GM23338 (cell line): ENCODE data around the gene ACY1. TPM values are rescaled to one million over a fixed set of nuclear protein-coding genes. Genes with fewer than 3 reads are reported as not detected.
"Not testable (repeated sequence)": the region's sequence is repeated elsewhere in the genome, so short reads cannot be mapped to it uniquely, and the experiment has no call there.

Experiments used
- ATAC-seq: fragments of 200-7000 bp; cut with Tn5 transposase; 3 replicates; pipeline ENCODE4 v1.9.1; 2020
- DNase-seq: peaks from one replicate; pipeline ENCODE4 v3.0.0-alpha.2; 2015; ENCODE audit warnings: low spot score
- H2AFZ ChIP-seq: fragments of 200-600 bp; sonication (generic); 2 replicates; pipeline ENCODE4 v1.8.0; 2016; ENCODE audit warnings: antibody characterized with exemption, mild to moderate bottlenecking, moderate library complexity
- H3F3A ChIP-seq: fragments of 200-600 bp; sonication (generic); replicated peaks from 2 replicates; pipeline ENCODE4 v1.8.0; 2017; ENCODE audit warnings: antibody characterized with exemption, mixed run types, low read depth
- H3K27ac ChIP-seq: fragments of 200-600 bp; sonication (generic); 2 replicates; pipeline ENCODE4 v1.6.1; 2016; ENCODE audit warnings: low read depth
- H3K27me3 ChIP-seq: fragments of 200-600 bp; sonication (generic); 2 replicates; pipeline ENCODE4 v1.8.0; 2016; ENCODE audit warnings: mild to moderate bottlenecking, mixed run types, moderate library complexity; ENCODE audit not compliant: insufficient read depth
- H3K36me3 ChIP-seq: fragments of 200-600 bp; sonication (generic); 2 replicates; pipeline ENCODE4 v1.8.0; 2016; ENCODE audit warnings: mild to moderate bottlenecking; ENCODE audit not compliant: insufficient read depth
- H3K4me1 ChIP-seq: fragments of 200-600 bp; sonication (generic); 2 replicates; pipeline ENCODE4 v1.8.0; 2016; ENCODE audit warnings: mild to moderate bottlenecking, moderate library complexity; ENCODE audit not compliant: insufficient read depth
- H3K4me2 ChIP-seq: fragments of 200-600 bp; sonication (generic); 2 replicates; pipeline ENCODE4 v1.7.1; 2017; ENCODE audit warnings: mixed run types
- H3K4me3 ChIP-seq: fragments of 200-600 bp; sonication (generic); 2 replicates; pipeline ENCODE4 v1.6.1; 2016; ENCODE audit warnings: mixed run types
- H3K79me2 ChIP-seq: fragments of 200-600 bp; sonication (generic); replicated peaks from 2 replicates; pipeline ENCODE4 v1.8.0; 2017; ENCODE audit warnings: mild to moderate bottlenecking; ENCODE audit not compliant: insufficient read depth
- H3K9me2 ChIP-seq: fragments of 200-600 bp; sonication (generic); 2 replicates; pipeline ENCODE4 v1.8.0; 2017; ENCODE audit not compliant: insufficient read depth
- H4K20me1 ChIP-seq: fragments of 200-600 bp; sonication (generic); replicated peaks from 2 replicates; pipeline ENCODE4 v1.8.0; 2017; ENCODE audit warnings: mild to moderate bottlenecking; ENCODE audit not compliant: insufficient read depth
- H3K27ac Mint-ChIP-seq: 2 replicates; pipeline ENCODE4 v1.8.0; 2020; ENCODE audit warnings: inconsistent platforms, mild to moderate bottlenecking, moderate library complexity, mixed read lengths
- H3K27me3 Mint-ChIP-seq: 3 replicates; pipeline ENCODE4 v1.8.0; 2022; ENCODE audit warnings: low read depth, mild to moderate bottlenecking, moderate library complexity, mixed read lengths, inconsistent platforms; ENCODE audit not compliant: insufficient read depth, poor library complexity
- H3K36me3 Mint-ChIP-seq: 3 replicates; pipeline ENCODE4 v1.8.0; 2021; ENCODE audit warnings: low read depth, mild to moderate bottlenecking, inconsistent platforms, moderate library complexity, mixed read lengths
- H3K4me1 Mint-ChIP-seq: 3 replicates; pipeline ENCODE4 v1.8.0; 2020; ENCODE audit warnings: mild to moderate bottlenecking, inconsistent platforms, mixed read lengths
- H3K4me3 Mint-ChIP-seq: 3 replicates; pipeline ENCODE4 v1.8.0; 2021; ENCODE audit warnings: moderate library complexity, mild to moderate bottlenecking, inconsistent platforms, mixed read lengths
- H3K9me3 Mint-ChIP-seq: 3 replicates; pipeline ENCODE4 v1.8.0; 2020; ENCODE audit warnings: moderate library complexity, mild to moderate bottlenecking, inconsistent platforms, mixed read lengths
- EZH2 ChIP-seq: fragments of 200-600 bp; sonication (generic); IDR thresholded peaks from one replicate; pipeline ENCODE4 v1.8.0; 2017; ENCODE audit warnings: antibody characterized with exemption, mild to moderate bottlenecking, low read depth; ENCODE audit not compliant: unreplicated experiment
- EZH2phosphoT487 ChIP-seq: fragments of 200-600 bp; sonication (generic); IDR thresholded peaks from one replicate; pipeline ENCODE4 v1.8.1; 2018; ENCODE audit warnings: antibody characterized with exemption; ENCODE audit not compliant: unreplicated experiment
- JUNB ChIP-seq: IDR thresholded peaks from one replicate; pipeline ENCODE4 v1.6.1; 2016; ENCODE audit warnings: antibody characterized with exemption; ENCODE audit not compliant: unreplicated experiment
- NANOG ChIP-seq: IDR thresholded peaks from 2 replicates; pipeline ENCODE4 v1.6.1; 2016; ENCODE audit warnings: antibody characterized with exemption, borderline replicate concordance
- POLR2AphosphoS5 ChIP-seq: IDR thresholded peaks from 2 replicates; pipeline ENCODE4 v1.6.1; 2016; ENCODE audit warnings: antibody characterized with exemption, low read depth
- REST ChIP-seq: IDR thresholded peaks from one replicate; pipeline ENCODE4 v1.6.1; 2018; ENCODE audit warnings: antibody characterized with exemption; ENCODE audit not compliant: unreplicated experiment
- STAT1 ChIP-seq: IDR thresholded peaks from one replicate; pipeline ENCODE4 v1.6.1; 2016; ENCODE audit warnings: antibody characterized with exemption; ENCODE audit not compliant: unreplicated experiment
- ZNF114 ChIP-seq: fragments of 250-450 bp; sonication (Bioruptor Pico); IDR thresholded peaks from 2 replicates; pipeline ENCODE4 v1.5.0; 2020; ENCODE audit warnings: mild to moderate bottlenecking, moderate library complexity
- ZNF331 ChIP-seq: fragments of 250-450 bp; sonication (Bioruptor Pico); IDR thresholded peaks from 2 replicates; pipeline ENCODE4 v1.5.0; 2020; ENCODE audit warnings: low read depth, mild to moderate bottlenecking, moderate library complexity
- polyA plus RNA-seq: library from polyadenylated mRNA; unstranded; fragments of >200 nt; fragmentation: Nextera tagmentation; extraction: Ambion mirVana; gene quantifications from 2 replicates; pipeline ENCODE4 v1.2.1, GENCODE V29; 2016
- total RNA-seq: library from RNA; depleted of rRNA; stranded (reverse); fragments of >200 nt; shearing (Covaris generic); gene quantifications from 2 replicates; pipeline ENCODE4 v1.2.3, GENCODE V29; 2014
- TF ChIP-seq, protein P1 (sequence below): IDR thresholded peaks from 2 replicates; pipeline ENCODE4 v1.6.1; 2016; ENCODE audit warnings: antibody characterized with exemption
- TF ChIP-seq, protein P2 (sequence below), 2 experiments: fragments of 200-600 bp in 1 of 2; sonication (generic) in 1 of 2; conservative IDR thresholded peaks; 2 replicates each; pipeline versions ENCODE4 v1.5.1 to v1.6.1; 2016 to 2017; ENCODE audit warnings: antibody characterized with exemption in 2 of 2, low read depth in 2 of 2, mild to moderate bottlenecking in 2 of 2, moderate library complexity in 1 of 2

The ACY1 gene
- total and polyA plus RNA-seq, 2 experiments from 2014 or later, result 38.4 to 62.8 TPM

- no peak for TF ChIP-seq EZH2phosphoT487
- TF ChIP-seq ZNF331, result no peak
- no peak for TF ChIP-seq JUNB
- TF ChIP-seq REST, result no peak
- no peak for TF ChIP-seq NANOG
- TF ChIP-seq EZH2, result no peak
- TF ChIP-seq ZNF114 (CRISPR knock-in tag), result no peak
- TF ChIP-seq, protein P1, sequence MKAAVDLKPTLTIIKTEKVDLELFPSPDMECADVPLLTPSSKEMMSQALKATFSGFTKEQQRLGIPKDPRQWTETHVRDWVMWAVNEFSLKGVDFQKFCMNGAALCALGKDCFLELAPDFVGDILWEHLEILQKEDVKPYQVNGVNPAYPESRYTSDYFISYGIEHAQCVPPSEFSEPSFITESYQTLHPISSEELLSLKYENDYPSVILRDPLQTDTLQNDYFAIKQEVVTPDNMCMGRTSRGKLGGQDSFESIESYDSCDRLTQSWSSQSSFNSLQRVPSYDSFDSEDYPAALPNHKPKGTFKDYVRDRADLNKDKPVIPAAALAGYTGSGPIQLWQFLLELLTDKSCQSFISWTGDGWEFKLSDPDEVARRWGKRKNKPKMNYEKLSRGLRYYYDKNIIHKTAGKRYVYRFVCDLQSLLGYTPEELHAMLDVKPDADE, result no peak
Observed at GRCh38 chr3:52032702-52033408, 49.5 kb downstream of the ACY1 start (continued).

DNA sequence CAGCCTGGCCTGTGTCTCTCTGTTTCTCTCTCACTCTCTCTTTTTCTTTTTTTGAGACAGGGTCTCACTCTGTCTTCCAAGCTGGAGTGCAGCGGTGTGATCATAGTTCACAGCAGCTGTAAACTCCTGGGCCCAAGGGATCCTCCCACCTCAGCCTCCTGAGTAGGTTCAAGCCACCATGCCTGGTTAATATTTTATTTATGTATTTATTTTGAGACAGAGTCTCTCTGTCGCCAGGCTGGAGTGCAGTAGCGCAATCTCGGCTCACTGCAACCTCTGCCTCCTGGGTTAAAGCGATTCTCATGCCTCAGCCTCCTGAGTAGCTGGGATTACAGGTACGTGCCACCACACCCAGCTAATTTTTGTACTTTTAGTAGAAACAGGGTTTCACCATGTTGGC, 50.4 kb downstream of the ACY1 start:
- not testable (repeated sequence) for H3K4me3 Mint-ChIP-seq, H3K9me3 Mint-ChIP-seq, H3K27ac Mint-ChIP-seq, H3K9me2 ChIP-seq, H3F3A ChIP-seq, H3K4me1 ChIP-seq, H3K4me3 ChIP-seq, DNase-seq, H3K79me2 ChIP-seq, H3K27me3 ChIP-seq, H4K20me1 ChIP-seq, H2AFZ ChIP-seq, ATAC-seq, H3K4me1 Mint-ChIP-seq, H3K36me3 Mint-ChIP-seq, H3K4me2 ChIP-seq, H3K36me3 ChIP-seq, H3K27ac ChIP-seq
- peaks cover 11% of the 10 kb centered on the region for H3K27me3 Mint-ChIP-seq

GRCh38 chr3:52034212-52034611, 50.9 kb downstream of the ACY1 start:
- Histone ChIP-seq H2AFZ (no peak overlapping the region), H3K27me3 (no peaks in the 10 kb centered on the region), H3F3A (no peaks in the 10 kb centered on the region), H3K36me3 (no peaks in the 10 kb centered on the region), H3K4me3 (no peak overlapping the region), H4K20me1 (no peaks in the 10 kb centered on the region), H3K4me2 (no peak overlapping the region), H3K4me1 (no peaks in the 10 kb centered on the region), H3K27ac (no peak overlapping the region), H3K79me2 (no peaks in the 10 kb centered on the region), H3K9me2 (no peaks in the 10 kb centered on the region)
- H3K27ac Mint-ChIP-seq, result no peak overlapping the region
- H3K36me3 Mint-ChIP-seq, result no peaks in the 10 kb centered on the region
- H3K27me3 Mint-ChIP-seq, result peaks cover 11% of the 10 kb centered on the region
- ATAC-seq (no peak), DNase-seq (no peak)
- no peaks in the 10 kb centered on the region for H3K9me3 Mint-ChIP-seq
- no peak overlapping the region for H3K4me3 Mint-ChIP-seq
- H3K4me1 Mint-ChIP-seq, result peaks cover 4% of the 10 kb centered on the region
- TF ChIP-seq NANOG, result no peak
- TF ChIP-seq EZH2phosphoT487, result no peak
- TF ChIP-seq ZNF114 (CRISPR knock-in tag), result no peak
- TF ChIP-seq POLR2AphosphoS5, result no peak
- TF ChIP-seq, protein P1, result no peak
- TF ChIP-seq JUNB, result no peak
- no peak for TF ChIP-seq EZH2
- no peak for TF ChIP-seq STAT1
- no peak for TF ChIP-seq ZNF331
- TF ChIP-seq, protein P2, sequence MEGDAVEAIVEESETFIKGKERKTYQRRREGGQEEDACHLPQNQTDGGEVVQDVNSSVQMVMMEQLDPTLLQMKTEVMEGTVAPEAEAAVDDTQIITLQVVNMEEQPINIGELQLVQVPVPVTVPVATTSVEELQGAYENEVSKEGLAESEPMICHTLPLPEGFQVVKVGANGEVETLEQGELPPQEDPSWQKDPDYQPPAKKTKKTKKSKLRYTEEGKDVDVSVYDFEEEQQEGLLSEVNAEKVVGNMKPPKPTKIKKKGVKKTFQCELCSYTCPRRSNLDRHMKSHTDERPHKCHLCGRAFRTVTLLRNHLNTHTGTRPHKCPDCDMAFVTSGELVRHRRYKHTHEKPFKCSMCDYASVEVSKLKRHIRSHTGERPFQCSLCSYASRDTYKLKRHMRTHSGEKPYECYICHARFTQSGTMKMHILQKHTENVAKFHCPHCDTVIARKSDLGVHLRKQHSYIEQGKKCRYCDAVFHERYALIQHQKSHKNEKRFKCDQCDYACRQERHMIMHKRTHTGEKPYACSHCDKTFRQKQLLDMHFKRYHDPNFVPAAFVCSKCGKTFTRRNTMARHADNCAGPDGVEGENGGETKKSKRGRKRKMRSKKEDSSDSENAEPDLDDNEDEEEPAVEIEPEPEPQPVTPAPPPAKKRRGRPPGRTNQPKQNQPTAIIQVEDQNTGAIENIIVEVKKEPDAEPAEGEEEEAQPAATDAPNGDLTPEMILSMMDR (conservative IDR thresholded peaks at IDR 0.05; ENCODE audit: low read depth in 2 of 2), result no peak
